NCI-H748 (cell line): Measurements from ENCODE around the gene LLGL2.
A peak's percentile ranks its signal among the peaks of the same experiment; 100 is the strongest.
"Not testable (repeated sequence)": the region's sequence is repeated elsewhere in the genome, so short reads cannot be mapped to it uniquely, and the experiment has no call there.

ENCODE experiments used
- DNase-seq: peaks from one replicate; lab custom pipeline; 2025; ENCODE audit not compliant: unreplicated experiment; lab: John Stamatoyannopoulos, UW

Gene LLGL2, protein sequence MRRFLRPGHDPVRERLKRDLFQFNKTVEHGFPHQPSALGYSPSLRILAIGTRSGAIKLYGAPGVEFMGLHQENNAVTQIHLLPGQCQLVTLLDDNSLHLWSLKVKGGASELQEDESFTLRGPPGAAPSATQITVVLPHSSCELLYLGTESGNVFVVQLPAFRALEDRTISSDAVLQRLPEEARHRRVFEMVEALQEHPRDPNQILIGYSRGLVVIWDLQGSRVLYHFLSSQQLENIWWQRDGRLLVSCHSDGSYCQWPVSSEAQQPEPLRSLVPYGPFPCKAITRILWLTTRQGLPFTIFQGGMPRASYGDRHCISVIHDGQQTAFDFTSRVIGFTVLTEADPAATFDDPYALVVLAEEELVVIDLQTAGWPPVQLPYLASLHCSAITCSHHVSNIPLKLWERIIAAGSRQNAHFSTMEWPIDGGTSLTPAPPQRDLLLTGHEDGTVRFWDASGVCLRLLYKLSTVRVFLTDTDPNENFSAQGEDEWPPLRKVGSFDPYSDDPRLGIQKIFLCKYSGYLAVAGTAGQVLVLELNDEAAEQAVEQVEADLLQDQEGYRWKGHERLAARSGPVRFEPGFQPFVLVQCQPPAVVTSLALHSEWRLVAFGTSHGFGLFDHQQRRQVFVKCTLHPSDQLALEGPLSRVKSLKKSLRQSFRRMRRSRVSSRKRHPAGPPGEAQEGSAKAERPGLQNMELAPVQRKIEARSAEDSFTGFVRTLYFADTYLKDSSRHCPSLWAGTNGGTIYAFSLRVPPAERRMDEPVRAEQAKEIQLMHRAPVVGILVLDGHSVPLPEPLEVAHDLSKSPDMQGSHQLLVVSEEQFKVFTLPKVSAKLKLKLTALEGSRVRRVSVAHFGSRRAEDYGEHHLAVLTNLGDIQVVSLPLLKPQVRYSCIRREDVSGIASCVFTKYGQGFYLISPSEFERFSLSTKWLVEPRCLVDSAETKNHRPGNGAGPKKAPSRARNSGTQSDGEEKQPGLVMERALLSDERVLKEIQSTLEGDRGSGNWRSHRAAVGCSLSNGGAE

DNA sequence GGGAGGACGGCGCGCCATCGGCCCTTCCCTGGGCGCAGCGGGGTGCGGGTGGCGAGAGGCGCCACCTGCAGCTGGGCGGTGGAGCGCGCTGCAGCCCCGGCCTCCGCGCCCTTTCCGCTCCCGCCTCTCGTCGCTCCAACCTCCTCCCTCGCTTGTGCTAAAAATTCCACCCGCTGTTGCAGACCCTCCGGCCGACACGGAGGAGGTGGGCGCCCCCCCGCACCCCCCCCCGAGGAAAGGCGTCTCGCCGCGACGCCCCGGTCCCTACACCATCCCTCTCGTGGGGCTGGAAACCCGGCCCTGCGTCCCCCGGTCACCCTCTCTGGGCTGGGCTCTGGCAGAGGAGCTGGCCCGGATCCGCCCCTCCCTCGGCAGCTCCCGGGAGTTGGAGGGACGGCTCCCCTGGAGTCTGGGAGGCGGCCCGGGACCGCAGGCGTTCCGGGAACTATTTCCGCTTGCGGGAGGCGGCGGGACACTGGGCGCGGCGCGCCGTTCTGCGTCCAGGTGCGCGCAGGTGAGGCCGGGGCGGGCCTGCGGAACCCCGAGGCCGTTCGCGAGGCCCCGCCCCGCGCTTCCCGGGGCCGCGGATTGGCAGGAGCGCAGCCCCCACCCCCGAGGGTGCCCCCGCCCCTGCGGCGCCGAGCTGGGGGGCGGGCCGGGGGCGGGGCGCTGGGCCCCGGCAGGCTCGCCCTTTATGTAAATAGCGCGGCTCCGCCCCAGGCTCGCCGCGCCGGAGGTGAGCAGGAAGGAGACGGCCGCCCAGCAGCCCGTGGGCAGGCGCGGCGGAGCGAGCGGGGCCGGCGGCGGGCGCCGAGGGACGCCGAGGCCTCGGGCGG is at the start of gene LLGL2:
Gene LLGL2, plus strand, starts transcription at position 728 of the 836 bp plus-strand sequence. CDS start 17,730 bp downstream, outside the sequence.
- peak; percentile 93 for DNase-seq

DNA sequence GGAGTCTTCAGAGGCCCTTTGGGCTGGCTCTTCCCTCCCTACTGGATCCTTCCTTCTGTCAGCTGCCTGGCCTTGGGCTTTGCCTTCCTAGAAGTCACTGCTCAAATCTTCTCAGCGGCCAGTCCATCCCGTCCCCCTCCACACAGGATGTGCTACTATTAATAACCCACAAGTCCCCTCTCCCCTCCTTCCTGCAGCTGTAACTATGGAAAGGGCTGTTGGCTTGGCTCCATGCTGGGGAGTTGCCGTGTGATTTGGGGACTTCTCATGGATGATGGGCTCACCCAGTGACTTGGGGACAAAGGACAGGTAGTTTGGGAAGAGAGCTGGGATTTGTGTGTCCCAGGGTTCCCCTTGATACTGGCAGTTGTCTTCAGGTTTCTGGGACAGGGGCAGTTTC is 49.6 kb upstream of the LLGL2 start:
- DNase-seq, result no peak

DNA sequence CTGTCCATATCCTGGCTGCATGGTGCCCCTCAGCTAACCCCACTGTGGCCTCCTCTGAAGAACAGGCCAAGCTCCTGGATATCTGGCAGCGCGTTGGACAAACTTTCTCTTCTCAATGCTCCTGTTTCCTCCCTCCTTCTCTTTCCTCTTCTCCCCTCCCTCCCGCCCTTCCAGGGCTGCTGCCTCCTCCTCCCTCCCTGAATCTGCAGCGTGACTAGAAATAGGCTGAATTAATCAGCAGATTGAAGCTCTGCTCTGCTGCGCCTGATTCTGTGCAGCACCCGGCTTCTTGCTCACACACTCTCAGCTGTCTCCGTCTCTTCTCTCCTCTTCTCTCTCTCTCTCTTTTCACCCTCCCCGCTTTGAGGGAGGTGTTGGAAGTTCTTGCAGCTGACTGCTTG is 49.2 kb upstream of the LLGL2 start:
- no peak for DNase-seq

DNA sequence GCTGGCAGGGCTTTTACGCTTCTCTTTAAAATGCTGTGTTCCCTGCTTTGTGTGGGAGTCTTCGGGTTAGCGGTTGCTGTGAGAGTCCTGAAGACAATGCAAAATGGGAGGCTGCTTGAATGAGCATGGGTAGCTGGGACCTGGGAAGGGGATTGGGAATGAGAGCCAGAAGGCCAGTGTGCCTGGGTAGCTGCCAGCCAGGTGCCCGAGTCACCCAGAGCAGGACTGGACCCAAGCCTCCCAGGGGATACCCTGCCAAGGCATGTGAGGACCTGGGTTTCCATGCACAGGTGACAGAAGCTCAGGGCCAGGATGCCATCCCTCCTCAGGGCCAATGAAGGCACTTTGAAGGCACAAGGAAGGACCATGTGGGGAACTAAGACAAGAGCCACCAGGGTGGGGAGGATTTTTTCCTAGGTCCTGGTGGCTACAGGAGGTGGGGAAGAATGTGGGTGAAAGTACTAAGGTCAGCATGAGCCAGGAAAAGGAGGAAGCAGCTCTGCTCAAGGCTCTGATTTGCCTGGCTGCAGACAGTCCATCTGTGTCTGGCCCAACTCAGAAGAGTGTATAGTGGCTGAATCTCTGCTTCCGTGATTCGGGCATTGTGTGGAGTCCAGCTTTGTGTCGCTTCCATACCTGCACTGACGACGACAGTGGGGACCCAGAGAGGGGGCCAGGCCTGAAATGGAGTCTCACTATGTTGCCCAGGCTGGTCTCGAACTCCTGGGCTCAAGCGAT is 48.6 kb upstream of the LLGL2 start:
- DNase-seq, result no peak

DNA sequence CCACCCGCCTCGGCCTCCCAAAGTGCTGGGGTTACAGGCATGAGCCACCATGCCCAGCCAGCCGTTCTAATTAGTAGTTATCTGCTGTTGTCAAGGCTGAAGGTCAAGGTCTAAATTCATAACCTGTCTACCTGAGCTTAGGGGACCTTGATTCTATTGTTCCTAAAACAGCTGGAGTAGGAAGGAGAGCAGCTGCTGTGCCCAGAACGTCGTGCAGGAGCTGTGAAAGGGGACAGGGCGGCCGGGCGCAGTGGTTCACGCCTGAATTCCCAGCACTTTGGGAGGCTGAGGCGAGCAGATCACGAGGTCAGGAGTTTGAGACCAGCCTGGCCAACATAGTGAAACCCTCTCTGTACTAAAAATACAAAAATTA is 48.0 kb upstream of the LLGL2 start:
- DNase-seq, result not testable (repeated sequence)

DNA sequence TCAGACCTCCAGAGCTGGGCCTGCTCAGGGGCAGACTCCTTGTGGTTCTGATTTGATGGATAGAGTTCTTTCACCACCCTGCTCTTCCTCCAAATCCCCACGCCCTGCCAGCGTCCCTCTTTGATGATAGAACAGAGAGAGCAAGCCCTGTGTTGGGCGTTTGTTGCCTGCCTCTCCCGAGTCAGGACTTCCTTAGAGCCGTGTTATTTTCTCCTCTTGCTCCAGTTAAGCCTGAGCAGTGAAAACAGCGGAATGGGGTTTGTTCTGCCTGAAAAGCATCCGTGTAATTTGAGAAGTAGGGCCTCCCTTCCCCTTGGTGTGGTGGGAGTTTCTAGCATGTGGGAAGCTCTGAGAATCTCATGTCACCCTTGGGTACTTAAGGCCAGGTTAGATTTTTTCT is 47.0 kb upstream of the LLGL2 start:
- no peak for DNase-seq

DNA sequence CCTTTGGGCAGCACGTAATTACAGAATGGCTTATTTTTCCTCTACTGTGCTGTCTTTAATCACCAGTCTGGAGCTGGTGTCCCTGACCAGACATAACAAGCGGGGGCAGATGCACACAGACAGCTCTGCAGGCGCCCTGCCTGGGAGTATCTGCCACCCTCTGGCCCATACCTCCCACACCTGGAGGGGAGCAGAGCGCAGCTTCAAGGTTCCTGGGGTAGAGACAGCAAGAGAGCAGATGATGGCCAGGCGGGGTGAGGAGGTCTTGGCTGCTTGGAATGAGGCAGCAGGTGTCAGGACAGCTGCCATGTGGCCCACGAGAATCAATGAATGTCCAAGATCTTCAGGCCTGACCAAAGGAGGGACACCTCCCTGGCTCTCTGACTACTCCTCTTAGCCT is 45.2 kb upstream of the LLGL2 start:
- DNase-seq, result no peak

DNA sequence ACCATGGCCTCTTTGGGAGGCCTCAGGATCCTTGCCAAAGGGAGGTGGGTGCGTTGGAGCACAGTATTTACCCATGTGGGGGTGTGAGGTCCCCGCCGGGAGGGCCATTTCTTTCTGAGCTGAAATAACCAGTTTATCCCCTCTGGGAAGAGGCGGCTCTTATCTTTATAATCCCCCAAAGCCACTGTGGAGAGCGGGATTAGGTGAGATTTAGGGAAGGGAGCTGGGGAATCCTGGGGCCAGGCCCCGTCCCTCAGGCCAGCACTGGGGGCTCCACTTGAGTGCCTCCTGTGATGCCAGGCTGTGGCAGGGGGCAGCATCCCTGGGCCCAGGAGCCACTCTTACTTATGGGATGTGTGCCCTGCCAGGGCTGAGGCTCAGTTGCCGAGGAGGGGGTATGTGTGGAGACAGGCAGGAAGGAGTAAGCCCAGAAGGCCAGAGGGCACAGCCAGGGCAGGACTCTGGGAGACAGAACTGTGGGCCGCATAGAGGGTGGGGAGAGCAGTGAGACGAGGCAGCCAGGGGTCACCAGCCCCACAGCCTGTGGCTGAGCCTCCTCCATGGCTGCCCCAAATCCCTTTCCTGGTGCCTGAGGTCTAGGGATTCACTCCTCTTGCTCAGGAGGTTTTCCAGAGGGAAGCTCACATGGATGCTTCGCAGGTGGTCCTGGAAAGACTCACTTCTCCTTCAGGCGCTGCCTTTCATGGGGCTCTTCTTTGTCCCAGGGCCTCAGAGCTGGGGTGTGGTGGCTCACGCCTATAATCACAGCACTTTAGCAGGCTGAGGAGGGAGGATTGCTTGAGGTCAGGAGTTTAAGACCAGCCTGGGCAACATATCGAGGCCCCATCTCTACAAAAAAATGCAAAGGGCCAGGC is 44.1 kb upstream of the LLGL2 start:
- no peak for DNase-seq

DNA sequence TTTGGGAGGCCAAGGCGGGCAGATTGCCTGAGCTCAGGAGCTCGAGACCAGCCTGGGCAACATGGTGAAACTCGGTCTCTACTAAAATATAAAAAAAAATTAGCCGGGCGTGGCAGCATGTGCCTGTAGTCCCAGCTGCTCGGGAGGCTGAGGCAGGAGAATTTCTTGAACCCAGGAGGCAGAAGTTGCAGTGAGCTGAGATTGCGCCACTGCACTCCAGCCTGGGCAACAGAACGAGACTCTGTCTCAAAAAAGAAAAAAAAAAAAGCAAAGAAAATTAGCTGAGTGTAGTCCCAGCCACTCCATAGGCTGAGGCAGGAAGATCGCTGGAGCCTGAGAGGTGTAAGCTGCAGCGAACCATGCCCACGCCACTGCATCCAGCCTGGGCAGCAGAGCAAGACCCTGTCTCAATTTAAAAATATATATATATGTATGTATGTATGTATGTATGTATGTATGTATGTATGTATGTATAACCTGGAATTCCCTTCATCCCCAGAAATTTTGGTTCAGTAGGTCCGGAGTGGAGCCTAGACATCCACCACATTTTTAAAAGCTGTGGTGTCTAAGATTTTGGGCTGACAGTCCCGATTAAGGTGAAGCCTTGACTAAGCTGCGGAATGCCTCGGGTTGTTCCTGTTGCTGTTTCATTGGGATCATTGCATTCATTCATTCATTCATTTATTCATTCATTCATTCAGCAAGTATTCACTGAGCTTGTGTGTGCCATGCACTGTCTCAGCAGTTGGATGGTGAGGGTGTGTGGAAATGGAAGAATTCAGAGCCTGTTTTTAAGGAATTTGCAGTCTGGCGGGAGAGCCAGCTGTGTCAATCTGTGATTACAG is 43.2 kb upstream of the LLGL2 start:
- DNase-seq, result no peak

DNA sequence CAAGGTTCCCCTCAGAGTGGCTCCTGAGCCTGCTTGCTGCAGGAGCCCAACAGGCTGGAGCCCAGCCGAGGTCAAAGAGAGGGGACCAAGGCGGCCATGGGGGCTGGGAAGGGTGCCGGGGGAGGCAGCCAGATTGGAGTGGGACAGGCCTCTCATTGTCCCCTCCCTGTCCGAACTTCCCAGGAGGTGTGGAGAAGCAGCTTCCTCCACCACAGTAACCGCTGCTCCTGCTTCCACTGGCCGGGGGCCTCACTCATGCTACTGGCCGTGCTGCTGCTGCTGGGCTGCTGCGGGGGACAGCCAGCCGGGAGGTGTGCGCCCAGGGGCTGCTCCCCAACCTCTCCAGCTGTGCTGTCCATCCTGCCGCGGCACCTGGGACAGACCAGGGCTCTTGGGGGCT is 39.8 kb upstream of the LLGL2 start:
- DNase-seq, result no peak

DNA sequence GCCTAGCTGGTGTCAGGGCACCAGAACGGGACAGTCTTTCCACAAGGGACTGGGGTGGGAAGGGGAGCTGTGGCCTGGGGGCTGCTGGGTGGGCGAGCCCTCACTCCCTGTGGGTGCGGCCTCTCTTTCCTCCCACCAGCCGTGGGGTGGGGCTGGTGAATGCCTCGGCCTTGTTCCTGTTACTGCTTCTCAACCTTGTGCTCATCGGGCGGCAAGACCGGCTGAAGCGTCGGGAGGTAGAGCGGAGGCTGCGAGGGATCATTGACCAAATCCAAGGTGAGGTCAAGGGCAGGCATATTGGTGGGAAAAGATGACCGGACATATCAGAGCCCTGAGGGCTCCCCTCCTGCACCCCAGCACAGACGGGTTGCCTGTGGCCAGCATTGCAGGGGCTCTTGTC is 39.3 kb upstream of the LLGL2 start:
- no peak for DNase-seq

DNA sequence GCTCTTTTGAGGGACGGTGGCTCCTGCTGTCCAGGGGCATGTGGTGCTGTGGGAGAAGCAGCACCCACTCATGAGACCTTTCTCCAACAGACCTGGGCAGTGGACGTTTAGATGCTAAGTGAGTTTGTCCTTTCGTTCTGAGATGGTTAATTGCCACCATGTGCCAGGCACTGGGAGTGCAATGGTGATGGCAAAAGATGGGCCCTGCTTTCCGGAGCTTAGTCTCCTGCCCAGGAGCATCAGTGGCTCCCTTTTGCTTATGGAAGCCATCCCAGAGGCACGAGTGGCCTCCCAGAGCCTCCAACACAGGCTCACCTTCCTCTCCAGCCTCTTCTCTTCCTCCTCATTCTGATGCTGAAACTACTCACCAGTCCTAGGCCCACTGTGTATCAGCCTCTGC is 38.5 kb upstream of the LLGL2 start:
- no peak for DNase-seq

DNA sequence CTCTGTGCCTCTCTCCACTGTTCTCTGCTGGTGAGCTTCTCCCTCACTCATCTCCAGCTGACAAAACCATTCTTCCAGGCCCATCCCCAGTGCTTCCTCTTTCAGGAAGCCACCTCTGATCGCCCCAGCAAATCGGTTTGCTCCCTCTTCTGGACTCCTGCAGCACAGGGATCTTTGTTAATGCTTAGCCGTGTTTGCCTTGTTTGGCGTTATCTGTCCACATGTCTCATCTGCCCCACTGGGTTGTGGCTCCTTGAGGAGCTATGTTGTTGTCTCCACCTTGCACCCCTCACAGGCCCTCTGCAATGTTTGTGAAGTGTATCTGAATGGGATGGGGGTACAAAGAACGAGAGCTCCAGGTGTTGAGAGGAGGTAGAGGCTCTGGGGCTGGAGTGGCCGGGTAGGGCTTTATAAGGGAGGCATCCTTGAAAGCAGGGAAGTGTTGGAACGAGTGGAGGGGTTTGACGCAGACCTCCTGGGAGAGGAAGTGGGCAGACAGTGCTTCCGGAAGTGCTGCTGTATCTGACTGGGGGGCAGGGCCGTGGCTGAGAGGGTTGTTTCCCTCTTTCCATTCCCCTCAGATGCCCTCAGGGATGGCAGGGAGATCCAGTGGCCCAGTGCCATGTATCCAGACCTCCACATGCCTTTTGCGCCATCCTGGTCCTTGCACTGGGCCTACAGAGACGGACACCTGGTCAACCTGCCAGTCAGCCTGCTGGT is 38.0 kb upstream of the LLGL2 start:
- DNase-seq, result no peak

DNA sequence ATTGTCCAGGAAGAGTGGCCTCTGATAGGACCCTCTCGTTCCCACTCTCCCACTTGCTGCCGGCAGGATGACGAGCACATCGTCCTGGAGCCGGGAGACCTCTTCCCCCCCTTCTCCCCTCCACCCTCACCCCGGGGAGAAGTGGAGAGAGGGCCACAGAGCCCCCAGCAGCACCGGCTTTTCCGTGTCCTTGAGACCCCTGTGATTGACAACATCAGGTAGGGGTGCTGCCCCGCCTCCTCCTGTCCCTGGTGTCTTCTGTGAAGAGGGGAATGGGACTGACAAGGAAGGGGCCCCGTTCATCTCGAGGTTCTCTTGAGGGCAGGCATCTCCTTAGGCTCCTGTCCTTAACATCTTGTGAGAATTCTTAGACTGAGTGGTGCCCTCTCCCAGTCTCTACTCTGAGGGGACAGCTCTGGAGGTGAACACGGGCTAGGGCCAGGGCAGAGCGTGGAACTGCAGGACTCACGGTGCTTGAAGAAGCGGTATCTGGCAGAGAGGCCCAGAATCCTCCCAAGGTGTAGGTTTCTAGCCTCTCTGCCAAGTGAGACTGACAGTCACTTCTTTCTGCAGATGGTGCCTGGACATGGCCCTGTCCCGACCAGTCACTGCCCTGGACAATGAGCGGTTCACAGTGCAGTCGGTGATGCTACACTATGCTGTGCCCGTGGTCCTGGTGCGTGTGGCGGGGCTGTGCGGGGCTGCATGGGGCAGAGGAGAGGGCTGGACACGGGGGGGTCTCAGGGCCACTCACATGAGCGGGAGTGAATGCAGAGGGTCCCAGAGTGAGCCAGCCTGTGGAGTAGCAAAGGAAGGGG is 36.6 kb upstream of the LLGL2 start:
- no peak for DNase-seq

DNA sequence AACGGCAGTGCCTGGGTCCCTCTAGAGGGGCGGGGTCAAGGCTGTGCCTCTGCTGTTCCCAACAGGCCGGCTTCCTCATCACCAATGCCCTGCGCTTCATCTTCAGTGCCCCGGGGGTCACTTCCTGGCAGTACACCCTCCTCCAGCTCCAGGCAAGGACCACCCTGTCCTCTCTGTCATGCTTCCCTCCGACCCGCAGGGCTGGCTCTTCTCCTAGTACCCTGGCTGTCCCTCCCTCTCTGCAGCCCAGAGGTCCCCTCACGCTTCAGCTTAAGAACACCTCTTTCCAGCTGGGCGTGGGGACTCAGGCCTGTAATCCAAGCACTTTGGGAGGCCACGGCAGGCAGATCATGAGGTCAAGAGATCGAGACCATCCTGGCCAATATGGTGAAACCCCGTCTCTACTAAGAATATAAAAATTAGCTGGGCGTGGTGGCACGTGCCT is 36.0 kb upstream of the LLGL2 start:
- DNase-seq, result no peak

DNA sequence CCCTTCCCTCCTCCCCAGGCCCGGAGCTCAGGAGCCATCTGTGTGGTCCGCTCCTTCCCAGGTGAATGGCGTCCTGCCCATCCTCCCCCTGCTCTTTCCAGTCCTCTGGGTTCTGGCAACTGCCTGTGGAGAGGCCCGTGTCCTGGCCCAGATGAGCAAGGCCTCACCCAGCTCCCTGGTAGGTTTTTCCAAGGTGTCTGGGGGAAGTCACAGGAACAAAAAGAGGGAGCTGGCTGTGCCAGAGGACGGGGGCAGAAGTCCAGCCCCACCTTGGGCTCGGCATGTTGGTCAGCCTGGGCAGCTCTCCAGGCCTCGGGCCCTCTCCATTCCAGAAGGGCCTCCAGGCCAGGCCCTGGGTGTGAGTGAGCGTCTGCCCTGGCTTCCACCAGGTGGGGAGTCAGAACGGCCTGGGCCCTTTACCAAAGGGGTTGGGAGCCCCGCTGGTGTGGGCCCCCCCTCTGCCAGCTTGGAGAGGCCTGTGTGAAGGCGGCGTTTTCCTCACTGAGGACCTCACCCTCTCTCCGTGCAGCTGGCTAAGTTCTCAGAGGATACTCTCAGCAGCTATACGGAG is 35.2 kb upstream of the LLGL2 start:
- no peak for DNase-seq
